ENCODE data around the gene ACTL10. TPM values are rescaled to one million over a fixed set of nuclear protein-coding genes. Genes with fewer than 3 reads are reported as not detected.

ACTL10 gene
- total and polyA plus RNA-seq, 2 of the 4 experiments (the other 2 are of a cell fraction), result 0.18 to 0.43 TPM

GRCh38 chr20:33644313-33645071 is 22.3 kb upstream of the ACTL10 start:
- in situ Hi-C loops (cut with MboI; ENCODE audit: low sequenced_read_pairs), result no loop called here
- no peak overlapping the region for H3K27ac ChIP-seq (ENCODE audit: insufficient read depth, low read length)
- BruUV-seq (replicated peaks), result no TSS peak
- ChIA-PET CTCF (no interaction called here), POLR2A (ENCODE audit: unreplicated experiment) (no interaction called here)
- H2BK5ac ChIP-seq (ENCODE audit: low read depth, low read length, poor library complexity, severe bottlenecking), result no peak overlapping the region
- H4K91ac ChIP-seq (ENCODE audit: insufficient read depth, low read depth, low read length), result no peak overlapping the region
- WGBS, 2 experiments (ENCODE audit: extremely low coverage in 2 of 2, insufficient read length in 1 of 2), result 95% methylated on average over 10 of the region's 28 CpGs; no CpG with 5 or more reads in 1 of the 2 experiments
- ATAC-seq (ENCODE audit: low read depth), result no peak
- TF ChIP-seq FOS (IDR thresholded peaks at IDR 0.05; ENCODE audit: low read depth, low read length) (no peak), BHLHE40 (IDR thresholded peaks at IDR 0.05; ENCODE audit: low read depth, low read length) (no peak), MAFK (IDR thresholded peaks at IDR 0.05; ENCODE audit: low read depth, low read length) (no peak), NFE2L2 (IDR thresholded peaks at IDR 0.05; ENCODE audit: low read depth, low read length) (no peak), CTCF (conservative IDR thresholded peaks at IDR 0.05; ENCODE audit: low read depth, low read length) (no peak), USF2 (IDR thresholded peaks at IDR 0.05; ENCODE audit: low read depth, low read length) (no peak), SMC3 (IDR thresholded peaks at IDR 0.05; ENCODE audit: low read depth, low read length) (no peak), POLR2A (IDR thresholded peaks at IDR 0.05; ENCODE audit: low read depth, low read length) (no peak), MAZ (IDR thresholded peaks at IDR 0.05; ENCODE audit: borderline replicate concordance, low read depth, low read length) (no peak), CEBPB (IDR thresholded peaks at IDR 0.05; ENCODE audit: low read depth, low read length) (no peak), CHD1 (IDR thresholded peaks at IDR 0.05; ENCODE audit: low read depth, low read length) (no peak), MXI1 (IDR thresholded peaks at IDR 0.05; ENCODE audit: borderline replicate concordance, low read depth, low read length) (no peak), RAD21 (IDR thresholded peaks at IDR 0.05; ENCODE audit: low read length) (no peak), RCOR1 (IDR thresholded peaks at IDR 0.05; ENCODE audit: insufficient replicate concordance, low read length) (no peak), RFX5 (IDR thresholded peaks at IDR 0.05; ENCODE audit: low read depth, low read length) (no peak), ELK1 (IDR thresholded peaks at IDR 0.05; ENCODE audit: borderline replicate concordance, low read depth, low read length) (no peak)
- no peaks in the 10 kb centered on the region; a peak in 1 of 4 replicates for H3K79me1 ChIP-seq (ENCODE audit: low read depth in 1 of 2, low read length in 2 of 2)
- H4K8ac ChIP-seq (ENCODE audit: low read depth in 2 of 2, low read length in 2 of 2), result no peak overlapping the region
- H3K36me3 ChIP-seq (ENCODE audit: control insufficient read depth, insufficient read depth, low read length), result peaks cover 37% of the 10 kb centered on the region
- H2BK20ac ChIP-seq (ENCODE audit: low read depth, low read length), result no peak overlapping the region
- H3K27me3 ChIP-seq (ENCODE audit: control insufficient read depth, insufficient read depth, low read length), result no peaks in the 10 kb centered on the region
- no peak overlapping the region for H2AK5ac ChIP-seq (ENCODE audit: low read depth, low read length)
- DNase-seq, result no peak
- H3K23ac ChIP-seq (ENCODE audit: low read depth, low read length), result no peak overlapping the region
- no peak overlapping the region for H3K14ac ChIP-seq (replicated peaks; ENCODE audit: low read depth, low read length)
- intact Hi-C loops (cut with micrococcal nuclease), result no loop called here
- dilution Hi-C loops (cut with HindIII; ENCODE audit: low sequenced_read_pairs, unreplicated experiment), result no loop called here
- no peak overlapping the region for H3K18ac ChIP-seq (ENCODE audit: low read depth, low read length)
- no peak overlapping the region for H2BK120ac ChIP-seq (ENCODE audit: low read depth, low read length)
- no peak overlapping the region for H2AFZ ChIP-seq (replicated peaks; ENCODE audit: low read length, poor library complexity)
- no peak overlapping the region for H2AK9ac ChIP-seq (replicated peaks; ENCODE audit: low read depth, low read length, poor library complexity)
- H4K20me1 ChIP-seq (ENCODE audit: insufficient read depth, low read length), result peaks cover 9% of the 10 kb centered on the region; the same call in 1 of the 2 replicates
- H3K9me3 ChIP-seq (ENCODE audit: control insufficient read depth, insufficient read depth, low read length), result no peaks in the 10 kb centered on the region
- no peak overlapping the region for H3K4ac ChIP-seq (ENCODE audit: low read depth, low read length)
- no peak overlapping the region for H4K5ac ChIP-seq (ENCODE audit: low read depth, low read length)
- H3K4me2 ChIP-seq (ENCODE audit: low read depth, low read length), result no peak overlapping the region
- H2BK15ac ChIP-seq (ENCODE audit: low read depth, low read length), result no peak overlapping the region
- no peak overlapping the region for H3K56ac ChIP-seq (ENCODE audit: extremely low read depth, insufficient read depth, low read length)
- H3K4me3 ChIP-seq (ENCODE audit: insufficient read depth, low read depth, low read length), result no peak overlapping the region
- no peak overlapping the region for H3K9ac ChIP-seq (ENCODE audit: low read depth, low read length)
- peaks cover 13% of the 10 kb centered on the region; the same call in 1 of the 2 replicates for H3K9me1 ChIP-seq (ENCODE audit: insufficient read depth, low read length)
- 0 out of 2 replicates have a peak, but pooled peaks cover 2% of the 10 kb centered on the region for H3K4me1 ChIP-seq (ENCODE audit: control insufficient read depth, insufficient read depth, low read length)
